ENCODE data around the gene OR5K2. TPM values are rescaled to one million over a fixed set of nuclear protein-coding genes. Genes with fewer than 3 reads are reported as not detected.

Gene OR5K2
- total RNA-seq: not detected in 2 replicates

- DNase-seq (ENCODE audit: low spot score): no peak
- Mint-ChIP-seq H3K4me3 (ENCODE audit: low read depth) (no peak within 1 kb of the TSS), H3K27me3 (ENCODE audit: low read depth) (peaks cover 22% of the 10 kb centered on the region), H3K4me1 (ENCODE audit: low read depth) (peaks cover 5% of the 10 kb centered on the region), H3K27ac (no peak within 1 kb of the TSS), H3K36me3 (ENCODE audit: low read depth) (peaks cover 12% of the 10 kb centered on the region), H3K9me3 (no peaks in the 10 kb centered on the region)
- intact Hi-C loops (cut with micrococcal nuclease): no loop called here
Observed at GRCh38 chr3:98497381-98497780, at the start of gene OR5K2. OR5K2 (plus strand) TSS chr3:98497681; CDS start chr3:98497681, 0 bp downstream.

- no peak for DNase-seq (ENCODE audit: low spot score)
- no peaks in the 10 kb centered on the region for H3K36me3 Mint-ChIP-seq (ENCODE audit: low read depth)
- H3K4me1 Mint-ChIP-seq (ENCODE audit: low read depth): peaks cover 15% of the 10 kb centered on the region
- H3K27me3 Mint-ChIP-seq (ENCODE audit: low read depth): peaks cover 16% of the 10 kb centered on the region
- H3K9me3 Mint-ChIP-seq: peaks cover 4% of the 10 kb centered on the region
- H3K4me3 Mint-ChIP-seq (ENCODE audit: low read depth): no peak overlapping the region
- H3K27ac Mint-ChIP-seq: no peak overlapping the region
- intact Hi-C loops (cut with micrococcal nuclease): no loop called here
Observed at GRCh38 chr3:98449606-98450193, 47.8 kb upstream of the OR5K2 start.

- Mint-ChIP-seq H3K9me3 (peaks cover 4% of the 10 kb centered on the region), H3K4me3 (ENCODE audit: low read depth) (no peak overlapping the region), H3K36me3 (ENCODE audit: low read depth) (no peaks in the 10 kb centered on the region), H3K27me3 (ENCODE audit: low read depth) (peaks cover 17% of the 10 kb centered on the region), H3K4me1 (ENCODE audit: low read depth) (peaks cover 15% of the 10 kb centered on the region), H3K27ac (no peak overlapping the region)
- DNase-seq (ENCODE audit: low spot score): no peak
- intact Hi-C loops (cut with micrococcal nuclease): no loop called here
Observed at GRCh38 chr3:98450372-98450771, 47.1 kb upstream of the OR5K2 start.

- no peak for DNase-seq (ENCODE audit: low spot score)
- H3K27ac Mint-ChIP-seq: no peak overlapping the region
- peaks cover 2% of the 10 kb centered on the region for H3K9me3 Mint-ChIP-seq
- peaks cover 10% of the 10 kb centered on the region for H3K27me3 Mint-ChIP-seq (ENCODE audit: low read depth)
- no peaks in the 10 kb centered on the region for H3K36me3 Mint-ChIP-seq (ENCODE audit: low read depth)
- intact Hi-C loops (cut with micrococcal nuclease): no loop called here
- H3K4me3 Mint-ChIP-seq (ENCODE audit: low read depth): no peak overlapping the region
- peaks cover 4% of the 10 kb centered on the region for H3K4me1 Mint-ChIP-seq (ENCODE audit: low read depth)
Observed at GRCh38 chr3:98453827-98454226, 43.7 kb upstream of the OR5K2 start.

- H3K4me1 Mint-ChIP-seq (ENCODE audit: low read depth): peaks cover 2% of the 10 kb centered on the region
- H3K4me3 Mint-ChIP-seq (ENCODE audit: low read depth): no peak overlapping the region
- peaks cover 12% of the 10 kb centered on the region for H3K27me3 Mint-ChIP-seq (ENCODE audit: low read depth)
- no peak overlapping the region for H3K27ac Mint-ChIP-seq
- H3K9me3 Mint-ChIP-seq: peaks cover 9% of the 10 kb centered on the region
- no peak for DNase-seq (ENCODE audit: low spot score)
- no peaks in the 10 kb centered on the region for H3K36me3 Mint-ChIP-seq (ENCODE audit: low read depth)
- intact Hi-C loops (cut with micrococcal nuclease): no loop called here
Observed at GRCh38 chr3:98454929-98455328, 42.6 kb upstream of the OR5K2 start.

GRCh38 chr3:98457543-98457942 lies 39.9 kb upstream of the OR5K2 start:
- Mint-ChIP-seq H3K4me1 (ENCODE audit: low read depth) (no peaks in the 10 kb centered on the region), H3K27ac (no peak overlapping the region), H3K27me3 (ENCODE audit: low read depth) (peaks cover 19% of the 10 kb centered on the region), H3K4me3 (ENCODE audit: low read depth) (no peak overlapping the region), H3K9me3 (peaks cover 9% of the 10 kb centered on the region), H3K36me3 (ENCODE audit: low read depth) (no peaks in the 10 kb centered on the region)
- no peak for DNase-seq (ENCODE audit: low spot score)
- intact Hi-C loops (cut with micrococcal nuclease): no loop called here

GRCh38 chr3:98460220-98460619 lies 37.3 kb upstream of the OR5K2 start:
- Mint-ChIP-seq H3K36me3 (ENCODE audit: low read depth) (no peaks in the 10 kb centered on the region), H3K4me3 (ENCODE audit: low read depth) (no peak overlapping the region), H3K9me3 (peaks cover 9% of the 10 kb centered on the region), H3K27ac (no peak overlapping the region), H3K4me1 (ENCODE audit: low read depth) (no peaks in the 10 kb centered on the region), H3K27me3 (ENCODE audit: low read depth) (peaks cover 11% of the 10 kb centered on the region)
- intact Hi-C loops (cut with micrococcal nuclease): no loop called here
- no peak for DNase-seq (ENCODE audit: low spot score)

GRCh38 chr3:98462901-98463300 lies 34.6 kb upstream of the OR5K2 start, which contains the start of gene OR5K1:
OR5K1 (plus strand) TSS chr3:98463201; CDS start chr3:98469577, 6,376 bp downstream.
- no peaks in the 10 kb centered on the region for H3K4me1 Mint-ChIP-seq (ENCODE audit: low read depth)
- no peaks in the 10 kb centered on the region for H3K36me3 Mint-ChIP-seq (ENCODE audit: low read depth)
- no peak within 1 kb of the TSS for H3K27ac Mint-ChIP-seq
- intact Hi-C loops (cut with micrococcal nuclease): no loop called here
- H3K4me3 Mint-ChIP-seq (ENCODE audit: low read depth): no peak within 1 kb of the TSS
- peaks cover 11% of the 10 kb centered on the region for H3K27me3 Mint-ChIP-seq (ENCODE audit: low read depth)
- peaks cover 9% of the 10 kb centered on the region for H3K9me3 Mint-ChIP-seq
- DNase-seq (ENCODE audit: low spot score): no peak

GRCh38 chr3:98482717-98483482 lies 14.6 kb upstream of the OR5K2 start:
- Mint-ChIP-seq H3K36me3 (ENCODE audit: low read depth) (no peaks in the 10 kb centered on the region), H3K27ac (no peak overlapping the region), H3K4me3 (ENCODE audit: low read depth) (no peak overlapping the region), H3K9me3 (peaks cover 47% of the 10 kb centered on the region), H3K27me3 (ENCODE audit: low read depth) (peaks cover 5% of the 10 kb centered on the region), H3K4me1 (ENCODE audit: low read depth) (peaks cover 6% of the 10 kb centered on the region)
- DNase-seq (ENCODE audit: low spot score): no peak
- intact Hi-C loops (cut with micrococcal nuclease): no loop called here

- intact Hi-C loops (cut with micrococcal nuclease): no loop called here
- Mint-ChIP-seq H3K4me3 (ENCODE audit: low read depth) (no peak overlapping the region), H3K9me3 (peaks cover 53% of the 10 kb centered on the region), H3K27ac (no peak overlapping the region), H3K4me1 (ENCODE audit: low read depth) (peaks cover 6% of the 10 kb centered on the region), H3K27me3 (ENCODE audit: low read depth) (peaks cover 11% of the 10 kb centered on the region), H3K36me3 (ENCODE audit: low read depth) (no peaks in the 10 kb centered on the region)
- no peak for DNase-seq (ENCODE audit: low spot score)
Observed at GRCh38 chr3:98483626-98484025, 13.9 kb upstream of the OR5K2 start.

GRCh38 chr3:98500019-98500418 lies 2.5 kb downstream of the OR5K2 start:
- H3K27me3 Mint-ChIP-seq (ENCODE audit: low read depth): peaks cover 3% of the 10 kb centered on the region
- peaks cover 24% of the 10 kb centered on the region for H3K36me3 Mint-ChIP-seq (ENCODE audit: low read depth)
- intact Hi-C loops (cut with micrococcal nuclease): no loop called here
- no peak overlapping the region for H3K27ac Mint-ChIP-seq
- DNase-seq (ENCODE audit: low spot score): no peak
- H3K4me1 Mint-ChIP-seq (ENCODE audit: low read depth): peaks cover 15% of the 10 kb centered on the region
- no peak overlapping the region for H3K4me3 Mint-ChIP-seq (ENCODE audit: low read depth)
- no peaks in the 10 kb centered on the region for H3K9me3 Mint-ChIP-seq

- no peak overlapping the region for H3K4me3 Mint-ChIP-seq (ENCODE audit: low read depth)
- no peaks in the 10 kb centered on the region for H3K27me3 Mint-ChIP-seq (ENCODE audit: low read depth)
- no peak for DNase-seq (ENCODE audit: low spot score)
- H3K36me3 Mint-ChIP-seq (ENCODE audit: low read depth): peaks cover 28% of the 10 kb centered on the region
- H3K9me3 Mint-ChIP-seq: no peaks in the 10 kb centered on the region
- H3K27ac Mint-ChIP-seq: no peak overlapping the region
- H3K4me1 Mint-ChIP-seq (ENCODE audit: low read depth): peaks cover 15% of the 10 kb centered on the region
- intact Hi-C loops (cut with micrococcal nuclease): no loop called here
Observed at GRCh38 chr3:98501270-98501669, 3.8 kb downstream of the OR5K2 start.

GRCh38 chr3:98501863-98502576 lies 4.5 kb downstream of the OR5K2 start:
- no peak for DNase-seq (ENCODE audit: low spot score)
- Mint-ChIP-seq H3K27ac (no peak overlapping the region), H3K9me3 (no peaks in the 10 kb centered on the region), H3K27me3 (ENCODE audit: low read depth) (no peaks in the 10 kb centered on the region), H3K4me1 (ENCODE audit: low read depth) (peaks cover 15% of the 10 kb centered on the region), H3K36me3 (ENCODE audit: low read depth) (peaks cover 36% of the 10 kb centered on the region), H3K4me3 (ENCODE audit: low read depth) (no peak overlapping the region)
- intact Hi-C loops (cut with micrococcal nuclease): no loop called here

All from activated T-helper 2 cell treated with anti-CD3 and anti-CD28 coated beads, Interferon-gamma antibody, Interleukin-2, Interleukin-4, amounts not matched to agents 10 μg/mL and 5 μg/mL and 100 μg/mL, durations not matched to agents 14 hours and 24 hours and 36 hours (primary cell).